OCI-LY3 (cell line): ENCODE measurements around the gene MT1HL1.

ENCODE experiments used
- CTCF ChIP-seq: fragments of 200-600, 300-600 bp; sonication (generic); IDR thresholded peaks from 2 replicates; pipeline ENCODE4 v1.5.1; 2014; ENCODE audit warnings: antibody characterized with exemption, low read length, low read depth
- EZH2phosphoT487 ChIP-seq: fragments of 200-600 bp; shearing (Covaris generic); IDR thresholded peaks from 2 replicates; pipeline ENCODE4 v1.6.1; 2018; ENCODE audit warnings: antibody characterized with exemption, mixed run types, low read depth

GRCh38 chr1:237013608-237014007 is 9.4 kb upstream of the MT1HL1 start:
- TF ChIP-seq CTCF (no peak), EZH2phosphoT487 (no peak)
